Measurements from ENCODE around the gene PPP1R14B. TPM values are rescaled to one million over a fixed set of nuclear protein-coding genes. Genes with fewer than 3 reads are reported as not detected.
A peak's percentile ranks its signal among the peaks of the same experiment; 100 is the strongest.

PPP1R14B gene
- total RNA-seq, 1 experiment from 2014 or later: 435 TPM

DNA sequence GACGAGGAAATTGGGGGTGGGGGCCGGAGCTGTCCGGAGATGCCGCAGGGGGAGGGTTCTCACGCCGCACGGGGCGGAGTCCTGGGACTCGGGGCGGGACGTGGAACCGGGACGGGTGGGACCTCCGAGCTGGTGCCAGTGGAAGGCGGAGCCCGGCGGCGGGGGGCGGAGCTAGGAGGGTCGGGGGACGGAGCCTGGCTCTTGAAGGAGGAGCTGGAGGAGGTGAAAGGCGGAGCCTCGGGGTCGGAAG lies 5.6 kb downstream of the PPP1R14B start:
- Histone ChIP-seq H3F3A (ENCODE audit: insufficient read depth, low read depth) (peaks cover 64% of the 10 kb centered on the region), H3K79me2 (ENCODE audit: low read depth) (peaks cover 45% of the 10 kb centered on the region), H3K4me2 (peak overlapping the region; percentile 95), H3K27ac (peak overlapping the region; percentile 97), H3K4me3 (peak overlapping the region; percentile 90), H2AFZ (peak overlapping the region; percentile 69), H3K27me3 (ENCODE audit: insufficient read depth, low read depth) (no peaks in the 10 kb centered on the region), H3K9me2 (ENCODE audit: insufficient read depth) (no peaks in the 10 kb centered on the region), H4K20me1 (ENCODE audit: insufficient read depth) (0 out of 2 replicates have a peak, but pooled peaks cover 6% of the 10 kb centered on the region), H3K36me3 (ENCODE audit: low read depth) (peaks cover 10% of the 10 kb centered on the region), H3K9me3 (ENCODE audit: insufficient read depth, low read depth) (no peaks in the 10 kb centered on the region), H3K4me1 (replicated peaks; ENCODE audit: insufficient read depth) (peaks cover 43% of the 10 kb centered on the region)
- CTCF ChIA-PET: interaction anchor here (0.6 to 1.5 kb wide), 4 partner anchors 31 to 615 kb away, joined by 3 to 11 read pairs (median 6); no protein-coding TSS in a partner anchor
- intact Hi-C loops (cut with micrococcal nuclease; ENCODE audit: unreplicated experiment): loop anchor here (1.0 to 2.0 kb wide), 3 partner anchors 29 to 76 kb away; partner anchors contain the start of genes ESRRA and TRMT112
- BruUV-seq (replicated peaks): no TSS peak
- TF ChIP-seq EZH2 (IDR thresholded peaks at IDR 0.05; ENCODE audit: low read depth): no peak
- TF ChIP-seq, protein P1, sequence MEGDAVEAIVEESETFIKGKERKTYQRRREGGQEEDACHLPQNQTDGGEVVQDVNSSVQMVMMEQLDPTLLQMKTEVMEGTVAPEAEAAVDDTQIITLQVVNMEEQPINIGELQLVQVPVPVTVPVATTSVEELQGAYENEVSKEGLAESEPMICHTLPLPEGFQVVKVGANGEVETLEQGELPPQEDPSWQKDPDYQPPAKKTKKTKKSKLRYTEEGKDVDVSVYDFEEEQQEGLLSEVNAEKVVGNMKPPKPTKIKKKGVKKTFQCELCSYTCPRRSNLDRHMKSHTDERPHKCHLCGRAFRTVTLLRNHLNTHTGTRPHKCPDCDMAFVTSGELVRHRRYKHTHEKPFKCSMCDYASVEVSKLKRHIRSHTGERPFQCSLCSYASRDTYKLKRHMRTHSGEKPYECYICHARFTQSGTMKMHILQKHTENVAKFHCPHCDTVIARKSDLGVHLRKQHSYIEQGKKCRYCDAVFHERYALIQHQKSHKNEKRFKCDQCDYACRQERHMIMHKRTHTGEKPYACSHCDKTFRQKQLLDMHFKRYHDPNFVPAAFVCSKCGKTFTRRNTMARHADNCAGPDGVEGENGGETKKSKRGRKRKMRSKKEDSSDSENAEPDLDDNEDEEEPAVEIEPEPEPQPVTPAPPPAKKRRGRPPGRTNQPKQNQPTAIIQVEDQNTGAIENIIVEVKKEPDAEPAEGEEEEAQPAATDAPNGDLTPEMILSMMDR (conservative IDR thresholded peaks at IDR 0.05): no peak
- POLR2A ChIA-PET (ENCODE audit: unreplicated experiment): interaction anchor here (0.6 to 1.0 kb wide), 9 partner anchors 8 to 1617 kb away, joined by 3 to 17 read pairs (median 3); partner anchors contain the start of gene PRDX5
- DNase-seq: peak; percentile 92 to 100

DNA sequence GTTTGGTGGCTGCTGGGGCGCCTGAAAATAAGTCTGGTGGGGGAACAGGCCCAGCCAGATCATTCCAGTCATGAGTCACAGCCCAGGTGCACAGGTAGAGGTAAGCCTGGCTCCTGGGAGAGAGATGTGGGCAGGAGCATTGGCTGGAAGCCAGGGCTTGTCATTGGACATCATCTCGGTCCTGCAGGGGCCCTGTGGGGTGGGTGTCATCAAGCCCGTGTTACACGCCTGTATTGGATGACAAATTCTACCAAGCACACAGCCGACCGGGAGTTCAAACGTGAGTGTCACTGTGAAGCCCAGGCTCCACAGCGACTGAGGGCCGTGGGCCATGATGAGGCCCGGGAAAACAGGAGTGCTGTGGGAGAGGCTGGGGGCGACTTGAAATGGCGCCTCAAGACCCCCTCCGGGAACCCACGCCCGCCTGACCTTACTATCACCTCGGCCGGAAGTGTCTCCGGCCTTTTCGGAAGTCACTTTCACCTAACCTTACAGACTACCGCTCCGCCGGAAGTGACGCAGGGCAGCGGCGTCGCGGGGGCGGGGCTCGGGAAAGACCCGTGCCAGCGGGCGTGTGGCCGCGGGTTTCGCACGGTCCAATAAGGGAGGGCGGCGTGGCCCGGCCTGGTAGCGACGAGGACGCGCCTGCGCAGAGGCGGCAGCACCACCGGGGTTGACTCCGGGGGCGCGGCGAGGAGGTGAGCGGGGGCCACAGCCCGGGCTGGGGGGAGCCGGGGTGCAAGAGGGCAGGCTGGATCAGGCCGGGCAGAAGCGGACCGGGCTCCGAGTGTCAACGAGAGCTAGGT lies 6.1 kb downstream of the PPP1R14B start, which contains the start of gene FKBP2:
Gene FKBP2 (plus strand): TSS at position 661 of the 806 bp plus-strand sequence. CDS start 1,293 bp downstream, outside the sequence.
- Histone ChIP-seq H3K9me2 (ENCODE audit: insufficient read depth) (no peaks in the 10 kb centered on the region), H4K20me1 (ENCODE audit: insufficient read depth) (peaks cover 11% of the 10 kb centered on the region; the same call in 1 of the 2 replicates), H3K9me3 (ENCODE audit: insufficient read depth, low read depth) (no peaks in the 10 kb centered on the region), H3K27ac (peak within 1 kb of the TSS; percentile 97), H2AFZ (peak within 1 kb of the TSS; percentile 69), H3K79me2 (ENCODE audit: low read depth) (peaks cover 45% of the 10 kb centered on the region), H3K27me3 (ENCODE audit: insufficient read depth, low read depth) (no peaks in the 10 kb centered on the region), H3K4me2 (peak within 1 kb of the TSS; percentile 95), H3K4me1 (replicated peaks; ENCODE audit: insufficient read depth) (peaks cover 46% of the 10 kb centered on the region), H3K36me3 (ENCODE audit: low read depth) (peaks cover 10% of the 10 kb centered on the region), H3F3A (ENCODE audit: insufficient read depth, low read depth) (peaks cover 58% of the 10 kb centered on the region), H3K4me3 (peak within 1 kb of the TSS; percentile 90)
- no peak for TF ChIP-seq EZH2 (IDR thresholded peaks at IDR 0.05; ENCODE audit: low read depth)
- TF ChIP-seq, protein P1 (conservative IDR thresholded peaks at IDR 0.05): no peak
- DNase-seq: peak; percentile 97 to 98
- intact Hi-C loops (cut with micrococcal nuclease; ENCODE audit: unreplicated experiment): loop anchor here (1.0 to 2.0 kb wide), 4 partner anchors 10 to 76 kb away; partner anchors contain the start of genes DNAJC4, ESRRA and TRMT112
- ChIA-PET CTCF (interaction anchor here (0.6 to 1.5 kb wide), 4 partner anchors 31 to 615 kb away, joined by 3 to 11 read pairs (median 6); no protein-coding TSS in a partner anchor), POLR2A (ENCODE audit: unreplicated experiment) (interaction anchor here (0.6 to 1.0 kb wide), 8 partner anchors 8 to 1617 kb away, joined by 3 to 17 read pairs (median 4); partner anchors contain the start of gene PRDX5)
- BruUV-seq (replicated peaks): TSS peak; percentile 81

DNA sequence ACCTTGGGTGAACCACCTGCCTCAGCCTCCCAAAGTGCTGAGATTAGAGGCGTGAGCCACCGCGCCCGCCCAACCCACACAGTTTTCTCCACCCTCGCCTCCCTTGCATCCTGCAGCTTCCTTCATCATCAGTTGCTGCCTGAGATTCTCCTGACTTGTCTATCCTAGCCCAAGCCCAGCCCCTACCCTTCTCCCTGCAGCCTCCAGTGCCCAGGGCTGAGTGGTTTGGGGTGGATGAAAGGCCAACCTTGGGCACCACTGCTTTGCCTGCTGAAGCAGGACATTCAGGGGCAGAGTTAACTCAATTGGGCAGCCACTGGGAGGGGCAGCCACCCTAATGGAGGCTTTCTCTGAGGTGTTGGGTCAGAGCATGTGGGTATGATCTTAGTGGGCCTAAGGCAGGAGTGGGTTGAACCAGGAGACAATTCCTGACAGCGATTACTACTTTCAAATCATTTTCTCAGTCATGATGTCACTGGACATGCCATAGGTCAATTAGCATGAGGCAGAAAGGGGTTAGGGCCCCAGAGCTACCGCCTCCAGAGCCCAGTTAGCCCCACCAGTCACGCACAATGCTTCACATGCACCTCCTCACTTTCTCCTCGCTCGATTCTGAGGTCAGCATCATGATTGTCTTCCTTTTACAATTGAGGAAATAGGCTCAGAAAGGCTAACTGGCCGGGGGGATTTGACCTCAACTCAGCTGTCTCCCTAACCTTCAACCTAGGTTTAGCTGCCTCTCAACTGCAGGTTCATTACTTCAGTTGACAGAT lies 6.9 kb downstream of the PPP1R14B start:
- intact Hi-C loops (cut with micrococcal nuclease; ENCODE audit: unreplicated experiment): loop anchor here (1.0 to 2.0 kb wide), 3 partner anchors 10 to 77 kb away; partner anchors contain the start of genes DNAJC4, ESRRA and TRMT112
- Histone ChIP-seq H3F3A (ENCODE audit: insufficient read depth, low read depth) (peaks cover 53% of the 10 kb centered on the region), H3K27me3 (ENCODE audit: insufficient read depth, low read depth) (no peaks in the 10 kb centered on the region), H3K9me2 (ENCODE audit: insufficient read depth) (no peaks in the 10 kb centered on the region), H3K4me3 (peak overlapping the region; percentile 90; the same call in 1 of the 2 replicates), H3K9me3 (ENCODE audit: insufficient read depth, low read depth) (no peaks in the 10 kb centered on the region), H3K4me2 (peak overlapping the region; percentile 95), H4K20me1 (ENCODE audit: insufficient read depth) (peaks cover 14% of the 10 kb centered on the region), H3K79me2 (ENCODE audit: low read depth) (peaks cover 44% of the 10 kb centered on the region), H3K4me1 (replicated peaks; ENCODE audit: insufficient read depth) (peaks cover 46% of the 10 kb centered on the region), H3K27ac (peak overlapping the region; percentile 97), H2AFZ (no peak overlapping the region), H3K36me3 (ENCODE audit: low read depth) (peaks cover 10% of the 10 kb centered on the region)
- no peak for TF ChIP-seq EZH2 (IDR thresholded peaks at IDR 0.05; ENCODE audit: low read depth)
- TF ChIP-seq, protein P1 (conservative IDR thresholded peaks at IDR 0.05): no peak
- BruUV-seq (replicated peaks): no TSS peak
- peak in 1 of 2 experiments; percentile 37 for DNase-seq
- ChIA-PET CTCF (interaction anchor here (0.5 to 1.1 kb wide), 3 partner anchors 27 to 449 kb away, joined by 3 to 15 read pairs (median 6); no protein-coding TSS in a partner anchor), POLR2A (ENCODE audit: unreplicated experiment) (no interaction called here)
